Activated CD8-positive, alpha-beta memory T cell treated with anti-CD3 and anti-CD28 coated beads, Interleukin-2, amount 50 U/mL, for 24 hours (primary cell): ENCODE measurements around the gene FGFR3.

Experiments used
- DNase-seq: peaks from one replicate; pipeline ENCODE4 v3.0.0-alpha.2; 2020; ENCODE audit errors: extremely low read depth

Gene FGFR3

GRCh38 chr4:1756893-1757779, 36.0 kb upstream of the FGFR3 start:
- no peak for DNase-seq

- no peak for DNase-seq
Measured at GRCh38 chr4:1757836-1758235, 35.3 kb upstream of the FGFR3 start.

- DNase-seq: no peak
Measured at GRCh38 chr4:1758306-1759121, 34.6 kb upstream of the FGFR3 start.

- no peak for DNase-seq
Measured at GRCh38 chr4:1759170-1759817, 33.8 kb upstream of the FGFR3 start.

- DNase-seq: no peak
Measured at GRCh38 chr4:1759818-1760223, 33.3 kb upstream of the FGFR3 start.

- no peak for DNase-seq
Measured at GRCh38 chr4:1760521-1761071, 32.5 kb upstream of the FGFR3 start.

- no peak for DNase-seq
Measured at GRCh38 chr4:1761130-1761689, 31.9 kb upstream of the FGFR3 start.

GRCh38 chr4:1762264-1763010, 30.7 kb upstream of the FGFR3 start:
- no peak for DNase-seq

- DNase-seq: no peak
Measured at GRCh38 chr4:1763070-1763549, 30.0 kb upstream of the FGFR3 start.

GRCh38 chr4:1763550-1764080, 29.5 kb upstream of the FGFR3 start:
- DNase-seq: no peak

- no peak for DNase-seq
Measured at GRCh38 chr4:1764670-1765069, 28.4 kb upstream of the FGFR3 start.

GRCh38 chr4:1765409-1766072, 27.6 kb upstream of the FGFR3 start:
- no peak for DNase-seq

- no peak for DNase-seq
Measured at GRCh38 chr4:1766106-1767060, 26.7 kb upstream of the FGFR3 start.

GRCh38 chr4:1767061-1767769, 25.9 kb upstream of the FGFR3 start:
- no peak for DNase-seq

- no peak for DNase-seq
Measured at GRCh38 chr4:1767770-1768366, 25.2 kb upstream of the FGFR3 start.

GRCh38 chr4:1768367-1769034, 24.6 kb upstream of the FGFR3 start:
- DNase-seq: no peak

- DNase-seq: no peak
Measured at GRCh38 chr4:1769692-1770091, 23.4 kb upstream of the FGFR3 start.
